IPS-18a (cell line): ENCODE measurements around the gene NETO2.
"Not testable (repeated sequence)": the region's sequence is repeated elsewhere in the genome, so short reads cannot be mapped to it uniquely, and the experiment has no call there.

Experiments used
- H3K27ac ChIP-seq: one replicate; pipeline ENCODE4 v1.5.1; 2013; ENCODE audit warnings: low read length
- H3K27me3 ChIP-seq: one replicate; pipeline ENCODE4 v1.6.1; 2013; ENCODE audit warnings: mild to moderate bottlenecking, low read length; ENCODE audit not compliant: control insufficient read depth, insufficient read depth
- H3K36me3 ChIP-seq: one replicate; pipeline ENCODE4 v1.6.1; 2013; ENCODE audit warnings: low read depth, low read length; ENCODE audit not compliant: control insufficient read depth
- H3K4me1 ChIP-seq: one replicate; pipeline ENCODE4 v1.6.1; 2013; ENCODE audit warnings: low read depth, low read length; ENCODE audit not compliant: control insufficient read depth
- H3K4me3 ChIP-seq: one replicate; pipeline ENCODE4 v1.5.1; 2013; ENCODE audit warnings: low read length
- H3K9ac ChIP-seq: one replicate; pipeline ENCODE4 v1.6.1; 2013; ENCODE audit warnings: mild to moderate bottlenecking, low read length, moderate library complexity
- H3K9me3 ChIP-seq: one replicate; pipeline ENCODE4 v1.6.1; 2013; ENCODE audit warnings: low read depth, low read length; ENCODE audit not compliant: control insufficient read depth

The NETO2 gene

GRCh38 chr16:47129755-47130435 is 13.8 kb downstream of the NETO2 start:
- no peak overlapping the region for H3K27ac ChIP-seq
- H3K4me3 ChIP-seq, result no peak overlapping the region
- no peaks in the 10 kb centered on the region for H3K36me3 ChIP-seq
- H3K9me3 ChIP-seq, result no peaks in the 10 kb centered on the region
- H3K4me1 ChIP-seq, result peaks cover 9% of the 10 kb centered on the region
- no peaks in the 10 kb centered on the region for H3K27me3 ChIP-seq
- H3K9ac ChIP-seq, result no peak overlapping the region

- no peak overlapping the region for H3K4me3 ChIP-seq
- no peaks in the 10 kb centered on the region for H3K9me3 ChIP-seq
- H3K4me1 ChIP-seq, result peaks cover 9% of the 10 kb centered on the region
- no peaks in the 10 kb centered on the region for H3K27me3 ChIP-seq
- no peak overlapping the region for H3K9ac ChIP-seq
- no peak overlapping the region for H3K27ac ChIP-seq
- H3K36me3 ChIP-seq, result no peaks in the 10 kb centered on the region
Observed at GRCh38 chr16:47127541-47127940, 16.2 kb downstream of the NETO2 start.

- no peaks in the 10 kb centered on the region for H3K36me3 ChIP-seq
- no peak overlapping the region for H3K9ac ChIP-seq
- H3K27ac ChIP-seq, result no peak overlapping the region
- H3K27me3 ChIP-seq, result no peaks in the 10 kb centered on the region
- H3K4me1 ChIP-seq, result peaks cover 9% of the 10 kb centered on the region
- H3K9me3 ChIP-seq, result no peaks in the 10 kb centered on the region
- H3K4me3 ChIP-seq, result no peak overlapping the region
Observed at GRCh38 chr16:47125757-47126156, 18.0 kb downstream of the NETO2 start.

GRCh38 chr16:47113130-47113529 is 30.6 kb downstream of the NETO2 start:
- Histone ChIP-seq H3K4me1 (no peaks in the 10 kb centered on the region), H3K9me3 (no peaks in the 10 kb centered on the region), H3K27me3 (no peaks in the 10 kb centered on the region), H3K9ac (no peak overlapping the region), H3K27ac (no peak overlapping the region), H3K4me3 (no peak overlapping the region), H3K36me3 (peaks cover 4% of the 10 kb centered on the region)

GRCh38 chr16:47110939-47111338 is 32.8 kb downstream of the NETO2 start:
- Histone ChIP-seq H3K27me3 (no peaks in the 10 kb centered on the region), H3K27ac (no peak overlapping the region), H3K4me3 (no peak overlapping the region), H3K9me3 (no peaks in the 10 kb centered on the region), H3K9ac (no peak overlapping the region), H3K4me1 (no peaks in the 10 kb centered on the region), H3K36me3 (peaks cover 4% of the 10 kb centered on the region)

- Histone ChIP-seq H3K27ac (no peak overlapping the region), H3K27me3 (no peaks in the 10 kb centered on the region), H3K9me3 (no peaks in the 10 kb centered on the region), H3K4me1 (no peaks in the 10 kb centered on the region), H3K9ac (no peak overlapping the region), H3K36me3 (peaks cover 4% of the 10 kb centered on the region), H3K4me3 (no peak overlapping the region)
Observed at GRCh38 chr16:47109361-47109760, 34.4 kb downstream of the NETO2 start.

- not testable (repeated sequence) for H3K9me3 ChIP-seq, H3K4me3 ChIP-seq, H3K27me3 ChIP-seq, H3K36me3 ChIP-seq, H3K9ac ChIP-seq, H3K27ac ChIP-seq, H3K4me1 ChIP-seq
Observed at GRCh38 chr16:47102921-47103320, 40.8 kb downstream of the NETO2 start.

- not testable (repeated sequence) for H3K36me3 ChIP-seq, H3K4me1 ChIP-seq, H3K9me3 ChIP-seq, H3K9ac ChIP-seq, H3K27ac ChIP-seq, H3K27me3 ChIP-seq
- peak overlapping the region; percentile 17 for H3K4me3 ChIP-seq
Observed at GRCh38 chr16:47097154-47097553, 46.6 kb downstream of the NETO2 start.

GRCh38 chr16:47096297-47096696 is 47.4 kb downstream of the NETO2 start:
- Histone ChIP-seq H3K9me3 (no peaks in the 10 kb centered on the region), H3K27ac (no peak overlapping the region), H3K36me3 (no peaks in the 10 kb centered on the region), H3K27me3 (no peaks in the 10 kb centered on the region), H3K4me1 (peaks cover 8% of the 10 kb centered on the region), H3K4me3 (no peak overlapping the region), H3K9ac (no peak overlapping the region)

- no peaks in the 10 kb centered on the region for H3K27me3 ChIP-seq
- H3K4me3 ChIP-seq, result no peak overlapping the region
- H3K36me3 ChIP-seq, result peaks cover 7% of the 10 kb centered on the region
- no peaks in the 10 kb centered on the region for H3K9me3 ChIP-seq
- no peak overlapping the region for H3K27ac ChIP-seq
- peaks cover 10% of the 10 kb centered on the region for H3K4me1 ChIP-seq
- no peak overlapping the region for H3K9ac ChIP-seq
Observed at GRCh38 chr16:47084198-47084597, 59.5 kb downstream of the NETO2 start.

- no peak overlapping the region for H3K9ac ChIP-seq
- no peak overlapping the region for H3K4me3 ChIP-seq
- H3K9me3 ChIP-seq, result no peaks in the 10 kb centered on the region
- peaks cover 10% of the 10 kb centered on the region for H3K4me1 ChIP-seq
- H3K27me3 ChIP-seq, result no peaks in the 10 kb centered on the region
- peaks cover 7% of the 10 kb centered on the region for H3K36me3 ChIP-seq
- no peak overlapping the region for H3K27ac ChIP-seq
Observed at GRCh38 chr16:47082099-47082865, 61.5 kb downstream of the NETO2 start.

- no peaks in the 10 kb centered on the region for H3K9me3 ChIP-seq
- no peak overlapping the region for H3K4me3 ChIP-seq
- H3K27ac ChIP-seq, result no peak overlapping the region
- no peak overlapping the region for H3K9ac ChIP-seq
- peaks cover 10% of the 10 kb centered on the region for H3K4me1 ChIP-seq
- H3K27me3 ChIP-seq, result no peaks in the 10 kb centered on the region
- peaks cover 7% of the 10 kb centered on the region for H3K36me3 ChIP-seq
Observed at GRCh38 chr16:47081115-47081514, 62.6 kb downstream of the NETO2 start.
